G401 (cell line): ENCODE measurements around the gene KMO. TPM values are rescaled to one million over a fixed set of nuclear protein-coding genes. Genes with fewer than 3 reads are reported as not detected.

Experiments
- DNase-seq: peaks from one replicate; pipeline ENCODE4 v3.0.0-alpha.2; 2015; ENCODE audit warnings: low spot score
- in situ Hi-C: cut with HindIII; loops from 2 replicates; pipeline ENCODE4 v1.10.0; 2016; ENCODE audit warnings: low sequenced_read_pairs, mixed read lengths
- total RNA-seq: library from RNA; depleted of rRNA; stranded (reverse); fragments of >200 nt; shearing (Covaris generic); gene quantifications from 2 replicates; pipeline ENCODE4 v1.2.3, GENCODE V29; 2014

KMO gene
- total RNA-seq, 1 experiment from 2014 or later: not detected

GRCh38 chr1:241533326-241534115, 1.3 kb downstream of the KMO start:
- in situ Hi-C loops: no loop called here
- no peak for DNase-seq

DNA sequence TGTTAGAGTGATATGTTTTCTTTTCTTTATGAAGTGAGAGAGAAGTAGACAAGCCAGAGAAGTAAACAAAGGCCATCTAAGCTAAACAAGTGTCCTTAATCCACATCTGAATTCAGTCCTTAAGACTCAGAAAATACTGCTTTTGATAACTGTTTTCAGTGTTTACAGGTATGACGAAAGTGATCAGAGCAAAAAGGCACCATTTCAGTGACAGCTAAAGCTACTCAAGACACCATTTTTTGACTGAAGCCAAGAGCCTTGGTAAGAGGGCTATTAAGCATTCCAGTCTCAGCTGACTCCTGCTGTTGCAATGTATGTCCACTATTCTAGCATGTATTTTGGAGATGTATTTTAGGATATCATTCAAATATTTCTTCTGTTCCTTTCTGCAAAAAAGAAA, 4.1 kb downstream of the KMO start:
- in situ Hi-C loops: no loop called here
- no peak for DNase-seq

DNA sequence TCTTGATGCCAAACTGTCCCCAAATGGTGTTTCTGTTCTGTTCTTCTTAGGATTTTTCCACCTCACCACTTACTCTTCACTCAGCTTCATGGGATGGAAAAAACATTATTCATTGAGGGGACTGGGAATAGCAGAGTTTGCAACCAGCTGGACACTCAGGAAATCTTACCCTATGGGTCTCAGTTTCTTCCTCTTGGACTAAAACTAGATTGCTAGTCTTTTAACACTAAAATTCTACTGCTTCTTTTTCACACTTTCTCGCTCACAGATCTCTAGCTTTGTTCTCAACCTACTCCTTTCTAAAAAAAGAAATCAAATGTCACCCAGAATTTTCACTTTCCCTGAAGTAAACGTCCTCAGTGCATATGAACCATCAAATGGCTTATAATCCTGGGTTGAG, 4.8 kb downstream of the KMO start:
- in situ Hi-C loops: no loop called here
- no peak for DNase-seq

DNA sequence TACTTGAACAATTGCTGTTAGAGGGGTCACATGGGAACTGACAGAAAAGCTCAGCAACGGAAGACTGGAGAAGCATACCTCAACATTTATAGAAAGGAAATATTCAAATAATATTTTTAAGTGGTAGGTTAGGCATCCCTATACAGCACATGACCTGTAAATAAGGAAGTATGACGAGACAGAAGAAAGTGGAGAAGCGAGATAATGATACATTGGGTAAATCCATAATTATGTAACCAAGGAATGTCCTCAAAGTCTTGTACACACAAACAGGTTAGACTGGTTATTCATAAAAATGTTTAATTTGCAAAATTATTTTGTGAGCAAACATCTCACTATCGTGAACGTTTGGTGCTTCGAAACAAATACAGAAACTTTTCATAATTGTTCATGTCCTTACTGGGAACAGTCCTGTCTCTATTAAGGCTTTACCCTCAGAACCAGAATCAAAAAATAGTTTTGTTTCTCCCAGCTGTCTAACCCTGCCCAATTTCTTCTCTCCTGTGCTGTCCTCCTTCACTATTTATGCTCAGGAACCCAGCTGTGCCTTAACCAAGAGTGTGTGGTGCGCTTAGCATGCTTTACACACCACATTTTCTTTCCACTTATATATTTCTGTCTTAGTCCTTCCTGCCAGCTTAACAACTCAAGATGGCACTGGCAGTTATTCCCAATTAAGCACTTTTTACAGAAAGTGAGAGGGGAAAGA, 10.2 kb downstream of the KMO start:
- in situ Hi-C loops: no loop called here
- no peak for DNase-seq

DNA sequence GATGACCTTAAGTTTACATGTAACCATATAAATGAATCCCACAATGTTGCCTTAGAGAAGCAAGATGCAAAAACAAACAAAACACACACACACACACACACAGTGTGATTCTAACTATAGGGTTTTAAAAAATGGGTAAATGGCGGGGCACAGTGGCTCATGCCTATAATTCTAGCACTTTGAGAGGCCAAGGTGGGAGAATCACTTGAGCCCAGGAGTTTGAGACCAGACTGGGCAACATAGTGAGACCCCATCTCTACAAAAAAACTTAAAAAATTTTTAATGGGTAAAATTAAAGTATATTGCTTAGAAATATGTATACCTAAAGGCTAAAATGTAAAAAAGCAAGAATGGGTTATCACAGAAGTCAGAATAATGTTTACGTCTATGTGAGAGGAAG, 15.8 kb downstream of the KMO start:
- in situ Hi-C loops: no loop called here
- DNase-seq: no peak

DNA sequence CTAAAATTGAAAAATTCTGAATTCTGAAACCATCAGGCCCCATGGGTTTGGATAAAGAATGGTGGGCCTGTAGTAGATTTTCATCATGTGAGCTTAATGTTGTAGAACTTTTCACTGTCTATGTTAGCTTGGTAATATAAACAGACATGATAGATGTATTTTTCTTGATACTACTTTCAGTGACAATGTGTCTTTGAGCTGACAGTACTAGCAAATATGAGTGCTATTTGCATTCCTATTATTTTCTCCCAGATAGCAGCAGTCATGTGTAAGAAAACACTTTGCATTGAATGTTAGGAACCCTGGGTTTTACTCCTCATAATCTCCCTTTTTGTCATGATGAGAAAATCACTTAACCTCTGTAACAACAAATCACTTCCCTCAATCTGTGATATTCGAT, 18.1 kb downstream of the KMO start:
- DNase-seq: no peak
- in situ Hi-C loops: no loop called here

GRCh38 chr1:241551759-241552638, 19.8 kb downstream of the KMO start:
- no peak for DNase-seq
- in situ Hi-C loops: no loop called here

GRCh38 chr1:241553886-241554592, 21.9 kb downstream of the KMO start:
- in situ Hi-C loops: no loop called here
- DNase-seq: no peak

GRCh38 chr1:241555526-241555925, 23.3 kb downstream of the KMO start:
- no peak for DNase-seq
- in situ Hi-C loops: no loop called here

DNA sequence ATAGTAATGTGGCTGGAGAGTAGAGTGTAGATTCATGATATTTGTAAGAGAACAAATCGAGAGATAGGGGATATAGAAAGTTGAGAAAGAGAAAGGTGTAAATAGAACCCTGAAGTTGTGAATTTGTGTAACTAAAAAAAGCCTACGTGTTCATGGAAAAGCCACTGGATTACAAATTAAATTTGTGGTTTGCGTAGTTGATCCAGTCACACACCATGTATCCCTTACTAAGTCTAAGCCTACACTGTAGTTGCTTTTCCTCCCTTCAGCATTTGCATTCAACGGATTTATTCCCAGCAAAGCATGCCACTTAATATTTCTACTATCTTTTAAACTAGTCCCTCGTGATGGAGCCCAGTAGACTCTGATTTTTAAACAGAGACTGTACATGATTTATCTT, 24.9 kb downstream of the KMO start:
- DNase-seq: no peak
- in situ Hi-C loops: no loop called here

DNA sequence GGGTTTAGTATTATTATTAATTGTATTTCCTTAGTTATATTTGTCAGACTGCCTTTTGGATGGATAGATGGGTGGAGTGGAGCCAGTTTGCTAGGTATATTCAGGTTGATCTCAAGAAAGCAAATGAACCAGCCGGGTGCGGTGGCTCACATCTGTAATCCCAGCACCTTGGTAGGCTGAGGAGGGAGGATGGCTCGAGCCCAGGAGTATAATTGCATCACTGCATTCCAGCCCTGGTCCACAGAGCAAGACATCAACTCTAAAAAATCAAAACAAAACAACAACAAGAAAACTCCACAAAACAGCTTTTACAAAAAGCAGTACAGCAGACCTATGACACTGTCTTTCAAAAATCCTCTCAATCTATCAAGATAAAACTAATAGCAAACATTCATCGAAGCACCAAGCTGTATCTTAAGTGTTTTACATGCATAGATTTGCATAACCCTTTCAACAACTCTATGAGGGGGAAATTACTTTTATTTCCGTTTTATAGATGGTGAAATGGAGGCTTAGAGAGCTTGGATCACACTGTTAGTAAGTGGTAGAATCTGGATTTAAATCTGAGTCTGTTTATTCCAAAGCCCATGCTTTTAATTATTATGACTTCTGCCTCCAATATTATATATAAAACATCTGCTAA, 25.5 kb downstream of the KMO start:
- no peak for DNase-seq
- in situ Hi-C loops: no loop called here

GRCh38 chr1:241560146-241560848, 28.1 kb downstream of the KMO start:
- DNase-seq: no peak
- in situ Hi-C loops: no loop called here

GRCh38 chr1:241560849-241561187, 28.6 kb downstream of the KMO start:
- in situ Hi-C loops: no loop called here
- DNase-seq: no peak

- no peak for DNase-seq
- in situ Hi-C loops: no loop called here
Measured at GRCh38 chr1:241569848-241570247, 37.7 kb downstream of the KMO start.

DNA sequence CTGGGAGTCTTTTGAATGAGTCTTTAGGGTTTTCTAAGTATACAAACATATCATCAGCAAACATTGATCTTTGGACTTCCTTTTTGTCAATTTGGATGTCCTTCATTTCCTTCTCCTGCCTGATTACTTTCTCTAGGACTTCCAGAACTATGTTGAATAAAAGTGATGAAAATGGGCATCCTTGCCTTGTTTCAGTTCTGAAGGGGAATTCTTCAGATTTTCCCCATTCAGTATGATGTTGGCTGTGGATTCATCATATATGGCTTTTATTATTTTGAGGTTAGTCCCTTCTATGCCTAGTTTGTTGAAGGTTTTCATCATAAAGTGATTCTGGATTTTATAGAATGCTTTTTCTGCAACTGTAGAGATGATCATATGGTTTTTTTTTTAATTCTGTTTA, 42.0 kb downstream of the KMO start:
- no peak for DNase-seq
- in situ Hi-C loops: no loop called here

GRCh38 chr1:241579434-241579833, 47.3 kb downstream of the KMO start:
- in situ Hi-C loops: no loop called here
- DNase-seq: no peak

DNA sequence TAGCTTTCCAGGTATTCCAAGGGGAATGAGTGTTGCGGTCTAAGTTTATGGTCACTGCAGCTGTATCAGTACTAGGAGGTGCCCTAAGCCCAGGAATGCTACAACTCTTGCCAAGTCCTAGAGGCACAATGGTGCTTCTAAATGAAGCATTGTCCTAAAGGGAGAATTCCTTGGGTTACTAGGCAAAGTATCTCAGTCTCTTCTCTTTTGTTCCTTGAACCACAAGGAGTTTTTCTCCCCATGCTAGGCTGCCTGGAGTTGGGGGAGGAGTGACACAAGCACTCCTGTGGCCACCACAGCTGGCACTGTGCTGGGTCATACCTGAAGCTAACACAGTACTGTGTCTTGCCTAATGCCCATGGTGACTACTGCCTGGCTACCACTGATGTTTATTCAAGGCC, 50.7 kb downstream of the KMO start:
- DNase-seq: no peak
- in situ Hi-C loops: no loop called here

GRCh38 chr1:241586905-241587512, 54.8 kb downstream of the KMO start:
- peak; percentile 25 for DNase-seq
- in situ Hi-C loops: no loop called here
